ENCODE results near the gene RAPGEF4. TPM values are rescaled to one million over a fixed set of nuclear protein-coding genes. Genes with fewer than 3 reads are reported as not detected.
"Not testable (repeated sequence)": the region's sequence is repeated elsewhere in the genome, so short reads cannot be mapped to it uniquely, and the experiment has no call there.

The RAPGEF4 gene
- total RNA-seq, 2 experiments from 2014 or later: 1.1 TPM

DNA sequence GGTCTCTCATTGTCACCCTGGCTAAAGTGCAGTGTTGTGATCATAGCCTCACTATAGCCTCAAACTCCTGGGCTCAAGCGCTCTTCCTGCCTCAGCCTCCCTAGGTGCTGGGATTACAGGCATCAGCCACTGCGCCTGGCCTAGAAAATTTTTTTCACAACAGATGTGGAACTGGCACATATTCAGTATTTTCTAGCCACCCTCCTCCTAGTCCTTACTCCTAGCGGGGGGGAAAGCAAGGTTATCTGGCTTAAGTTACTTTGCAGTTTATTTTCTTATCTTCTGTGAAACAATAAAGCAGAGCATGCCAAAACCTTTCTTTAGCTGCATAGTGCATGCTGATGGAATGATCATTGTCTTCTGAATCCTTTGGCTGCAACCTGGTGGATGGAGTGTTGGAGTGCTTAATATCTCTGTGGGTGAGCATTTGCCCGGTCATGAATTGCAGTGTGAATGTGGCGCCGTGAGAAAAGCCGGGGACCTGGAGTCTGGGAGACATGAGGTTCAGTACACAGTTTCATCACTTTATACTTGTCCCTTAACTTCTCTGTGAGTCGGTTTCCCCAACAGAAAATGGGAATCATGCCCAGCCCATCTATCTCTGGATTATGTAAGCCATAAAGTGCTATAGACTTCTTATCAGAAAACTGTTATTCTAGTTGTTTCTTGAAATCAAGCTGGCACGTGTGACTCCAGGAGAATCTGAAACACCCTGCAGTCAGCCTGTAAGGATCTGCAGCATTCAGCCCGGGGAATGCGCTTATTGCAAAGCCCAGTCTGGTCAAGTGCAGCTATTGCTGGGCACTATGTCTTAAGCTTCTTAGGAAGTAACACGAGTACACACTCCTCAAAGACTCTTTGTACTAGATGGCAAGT, 301.8 kb downstream of the RAPGEF4 start:
- H3K27ac Mint-ChIP-seq: no peak overlapping the region
- H3K36me3 Mint-ChIP-seq: no peaks in the 10 kb centered on the region
- POLR2A ChIA-PET: no interaction called here
- no peak overlapping the region for H3K4me3 Mint-ChIP-seq
- ATAC-seq (ENCODE audit: low read depth) (no peak), DNase-seq (no peak)
- no peaks in the 10 kb centered on the region for H3K9me3 Mint-ChIP-seq
- no peaks in the 10 kb centered on the region for H3K4me1 Mint-ChIP-seq
- H3K27me3 Mint-ChIP-seq: peaks cover 4% of the 10 kb centered on the region

DNA sequence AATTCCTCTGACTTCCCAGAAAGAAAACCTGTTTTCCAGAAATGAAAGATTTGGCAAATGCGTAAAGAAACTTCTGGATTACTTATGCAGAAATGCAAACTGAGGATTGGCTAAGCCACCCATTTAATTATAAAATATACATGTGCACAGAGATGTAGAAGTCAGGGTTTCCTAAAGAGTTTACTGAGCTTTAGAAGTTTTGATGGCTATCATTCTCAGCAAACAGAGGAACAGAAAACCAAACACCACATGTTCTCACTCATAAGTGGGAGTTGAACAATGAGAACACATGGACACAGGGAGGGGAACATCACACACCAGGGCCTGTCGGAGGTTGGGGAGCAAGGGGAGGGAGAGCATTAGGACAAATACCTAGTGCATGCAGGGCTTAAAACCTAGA, 302.6 kb downstream of the RAPGEF4 start:
- H3K4me1 Mint-ChIP-seq; POLR2A ChIA-PET; H3K4me3 Mint-ChIP-seq; H3K27ac Mint-ChIP-seq; ATAC-seq (ENCODE audit: low read depth); H3K9me3 Mint-ChIP-seq; H3K27me3 Mint-ChIP-seq; DNase-seq; H3K36me3 Mint-ChIP-seq: not testable (repeated sequence)

DNA sequence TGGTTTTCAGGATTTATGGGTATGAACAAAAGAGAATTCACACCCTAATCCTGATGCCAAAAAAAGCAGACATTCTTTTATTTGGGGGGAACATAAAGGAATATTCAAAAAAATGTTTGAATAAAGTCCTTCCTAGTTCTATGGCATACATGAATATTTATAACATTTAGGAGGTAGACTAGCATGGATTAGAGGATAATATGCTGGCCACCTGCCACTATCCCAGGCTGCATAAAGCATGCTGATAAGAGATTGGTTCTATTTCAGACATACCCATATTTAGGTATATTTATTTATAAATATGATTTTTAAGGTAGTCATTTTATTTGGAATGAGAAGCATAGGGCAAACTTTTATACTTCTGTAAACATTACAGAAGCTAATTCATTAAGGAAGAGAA, 305.1 kb downstream of the RAPGEF4 start:
- H3K4me1 Mint-ChIP-seq: no peaks in the 10 kb centered on the region
- ATAC-seq (ENCODE audit: low read depth) (no peak), DNase-seq (no peak)
- POLR2A ChIA-PET: no interaction called here
- H3K9me3 Mint-ChIP-seq: no peaks in the 10 kb centered on the region
- H3K36me3 Mint-ChIP-seq: no peaks in the 10 kb centered on the region
- peaks cover 2% of the 10 kb centered on the region for H3K27me3 Mint-ChIP-seq
- no peak overlapping the region for H3K27ac Mint-ChIP-seq
- H3K4me3 Mint-ChIP-seq: no peak overlapping the region

DNA sequence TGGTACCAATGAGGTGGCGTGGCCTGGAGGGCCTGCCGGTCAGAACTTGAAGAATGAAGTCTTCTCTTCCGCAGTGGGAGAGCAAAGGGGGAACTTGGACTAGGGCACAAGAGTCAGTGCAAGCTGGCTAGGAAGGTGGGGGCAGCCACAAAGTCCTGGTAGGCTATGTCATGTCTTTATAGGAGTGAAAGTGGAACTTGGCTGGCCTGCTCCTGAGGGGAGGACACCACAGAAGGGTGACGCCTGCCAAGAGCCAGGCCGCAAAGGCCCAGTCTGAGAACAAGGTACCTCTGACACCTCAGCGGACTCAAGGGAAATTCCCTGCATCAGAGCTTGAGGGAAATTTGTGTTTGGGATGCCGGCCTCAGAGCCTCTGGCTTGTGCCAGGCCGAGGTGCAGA, 307.8 kb downstream of the RAPGEF4 start:
- H3K4me3 Mint-ChIP-seq: no peak overlapping the region
- H3K27ac Mint-ChIP-seq: no peak overlapping the region
- ATAC-seq (ENCODE audit: low read depth): no peak
- no peak for DNase-seq
- POLR2A ChIA-PET: no interaction called here
- peaks cover 4% of the 10 kb centered on the region for H3K27me3 Mint-ChIP-seq
- H3K4me1 Mint-ChIP-seq: no peaks in the 10 kb centered on the region
- H3K9me3 Mint-ChIP-seq: no peaks in the 10 kb centered on the region
- H3K36me3 Mint-ChIP-seq: no peaks in the 10 kb centered on the region

DNA sequence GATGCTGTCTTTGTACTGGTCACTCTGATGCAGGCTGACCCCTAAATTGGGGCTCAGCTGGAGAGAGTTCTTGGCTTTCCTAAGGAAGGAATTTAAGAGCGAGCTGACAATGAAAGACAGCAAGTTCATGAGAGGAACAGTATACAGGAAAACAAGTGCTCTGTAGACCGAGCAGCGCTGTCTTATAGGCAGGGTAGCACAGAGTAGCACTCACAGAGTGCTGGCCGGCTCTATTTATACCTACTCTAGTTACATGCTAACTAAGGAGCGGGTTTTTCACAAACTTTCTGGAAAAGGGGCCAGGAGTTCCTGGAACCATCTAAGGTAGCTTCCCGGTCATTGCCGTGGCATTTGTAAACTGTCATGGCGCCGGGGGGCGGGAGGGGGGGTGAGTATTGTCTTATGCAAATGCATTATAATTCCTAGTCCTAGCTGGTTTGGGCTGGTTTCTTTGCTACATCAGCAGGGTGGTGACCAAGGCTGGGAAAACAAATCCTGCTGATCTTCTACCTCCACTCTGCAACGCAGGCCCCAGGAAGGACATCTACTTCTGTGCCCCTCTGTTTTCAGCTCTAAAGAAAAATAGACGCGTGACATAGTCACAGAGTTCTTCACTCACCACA, 308.4 kb downstream of the RAPGEF4 start:
- H3K36me3 Mint-ChIP-seq: no peaks in the 10 kb centered on the region
- DNase-seq (no peak), ATAC-seq (ENCODE audit: low read depth) (no peak)
- no peak overlapping the region for H3K4me3 Mint-ChIP-seq
- H3K4me1 Mint-ChIP-seq: no peaks in the 10 kb centered on the region
- POLR2A ChIA-PET: no interaction called here
- H3K9me3 Mint-ChIP-seq: no peaks in the 10 kb centered on the region
- H3K27me3 Mint-ChIP-seq: peaks cover 4% of the 10 kb centered on the region
- no peak overlapping the region for H3K27ac Mint-ChIP-seq

DNA sequence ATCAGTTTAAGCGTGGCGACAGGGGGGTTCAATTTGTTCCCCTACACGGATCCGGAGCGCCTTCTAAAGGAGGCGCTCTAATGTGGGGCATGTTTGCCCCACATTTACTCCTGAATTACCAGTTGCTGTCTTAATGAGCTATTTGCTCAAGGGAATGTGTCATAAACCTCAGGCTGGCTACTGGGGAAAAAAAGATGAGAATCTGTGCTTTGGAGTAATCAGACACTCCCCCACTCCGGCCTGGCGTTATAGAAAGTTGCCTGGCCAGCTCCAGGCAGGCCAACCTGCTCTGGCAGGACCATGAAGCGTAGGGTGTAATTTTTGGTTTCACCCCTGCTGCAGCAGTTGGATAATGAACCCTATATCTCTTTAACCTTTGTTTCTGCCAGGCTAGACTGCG, 309.0 kb downstream of the RAPGEF4 start:
- POLR2A ChIA-PET: no interaction called here
- no peak overlapping the region for H3K27ac Mint-ChIP-seq

DNA sequence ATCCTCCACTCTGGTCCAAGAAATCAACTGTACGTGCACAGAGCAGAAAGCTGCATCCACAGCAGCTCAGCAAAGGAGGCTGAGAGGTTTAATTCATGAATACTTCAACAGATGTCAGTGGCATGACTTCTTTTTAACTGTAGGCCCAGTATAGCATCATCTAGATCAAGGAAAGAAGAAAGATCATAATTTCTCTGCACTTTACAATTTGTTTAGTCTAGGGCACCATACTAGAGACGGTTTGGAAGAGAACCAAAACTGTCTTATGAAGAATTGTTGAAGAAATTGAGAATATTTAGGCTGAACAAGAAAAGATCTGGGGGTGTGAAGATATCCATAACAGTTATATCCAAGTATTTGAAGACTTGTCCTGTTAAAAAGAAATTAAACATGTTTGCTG, 309.5 kb downstream of the RAPGEF4 start:
- no peaks in the 10 kb centered on the region for H3K36me3 Mint-ChIP-seq
- no peak overlapping the region for H3K4me3 Mint-ChIP-seq
- ATAC-seq (ENCODE audit: low read depth): no peak
- peaks cover 1% of the 10 kb centered on the region for H3K4me1 Mint-ChIP-seq
- H3K27me3 Mint-ChIP-seq: peaks cover 3% of the 10 kb centered on the region
- no peak for DNase-seq
- H3K27ac Mint-ChIP-seq: no peak overlapping the region
- POLR2A ChIA-PET: no interaction called here
- no peaks in the 10 kb centered on the region for H3K9me3 Mint-ChIP-seq

More for the DNA sequence above, 309.0 kb downstream of the RAPGEF4 start:
- DNase-seq: no peak
- H3K4me3 Mint-ChIP-seq: no peak overlapping the region
- no peaks in the 10 kb centered on the region for H3K36me3 Mint-ChIP-seq
- H3K27me3 Mint-ChIP-seq: peaks cover 4% of the 10 kb centered on the region
- no peak for ATAC-seq (ENCODE audit: low read depth)
- no peaks in the 10 kb centered on the region for H3K9me3 Mint-ChIP-seq
- peaks cover 1% of the 10 kb centered on the region for H3K4me1 Mint-ChIP-seq

DNA sequence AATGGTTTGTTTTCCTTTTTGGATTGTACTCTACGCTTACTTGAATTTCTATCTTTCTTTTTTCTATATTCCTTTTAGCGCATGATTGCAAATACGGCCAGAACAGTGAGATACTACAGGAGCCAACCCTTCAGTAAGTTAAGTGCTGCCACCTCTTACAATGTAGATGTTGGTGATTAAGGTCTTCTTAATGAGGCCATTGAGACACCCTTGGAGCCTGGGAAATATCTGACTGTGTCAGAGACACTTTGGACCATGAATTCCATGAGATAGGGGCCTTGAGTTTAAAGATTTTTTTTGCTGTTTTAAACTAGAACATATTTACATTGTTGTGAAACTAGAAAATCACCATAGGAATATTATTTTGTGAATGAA, 312.9 kb downstream of the RAPGEF4 start:
- no peaks in the 10 kb centered on the region for H3K36me3 Mint-ChIP-seq
- H3K4me3 Mint-ChIP-seq: no peak overlapping the region
- POLR2A ChIA-PET: no interaction called here
- H3K27ac Mint-ChIP-seq: no peak overlapping the region
- peaks cover 5% of the 10 kb centered on the region for H3K27me3 Mint-ChIP-seq
- ATAC-seq (ENCODE audit: low read depth) (no peak), DNase-seq (no peak)
- H3K4me1 Mint-ChIP-seq: peaks cover 1% of the 10 kb centered on the region
- no peaks in the 10 kb centered on the region for H3K9me3 Mint-ChIP-seq

DNA sequence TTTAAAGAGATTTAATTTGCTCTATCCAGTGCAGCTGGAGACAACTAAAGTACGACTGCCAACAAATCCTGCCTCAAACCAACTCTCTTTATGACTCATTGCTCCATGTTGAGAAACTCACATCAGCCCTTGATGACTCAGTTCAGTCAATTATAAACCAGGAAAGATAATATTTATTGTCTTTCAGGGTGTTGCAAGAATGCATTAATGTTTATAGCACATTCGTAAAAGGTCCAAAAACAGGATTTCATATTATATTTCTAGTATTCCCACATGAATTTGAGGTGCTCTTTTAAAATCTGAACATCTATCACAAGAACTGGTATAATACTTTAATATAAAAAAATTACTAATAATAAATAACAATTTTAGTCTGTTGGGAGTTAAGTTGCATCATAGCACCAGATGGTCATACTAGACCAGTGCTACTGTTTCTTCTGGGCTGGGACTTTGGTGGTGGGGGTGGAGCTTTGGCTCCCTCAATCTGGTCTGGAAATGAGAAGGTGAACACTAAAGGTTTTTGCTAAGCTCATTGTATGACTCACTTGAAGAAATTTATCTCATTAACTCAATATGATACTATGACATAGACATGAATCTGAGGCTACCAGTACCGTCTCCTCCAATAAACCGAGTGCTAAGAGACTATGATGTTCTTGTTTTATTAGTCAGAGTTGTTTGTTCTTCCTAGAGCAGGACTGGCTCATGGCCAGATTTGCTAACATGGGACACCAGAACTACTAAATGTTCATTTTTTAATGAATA, 313.4 kb downstream of the RAPGEF4 start:
- H3K4me1 Mint-ChIP-seq: peaks cover 1% of the 10 kb centered on the region
- peaks cover 5% of the 10 kb centered on the region for H3K27me3 Mint-ChIP-seq
- no peaks in the 10 kb centered on the region for H3K36me3 Mint-ChIP-seq
- no peaks in the 10 kb centered on the region for H3K9me3 Mint-ChIP-seq
- H3K4me3 Mint-ChIP-seq: no peak overlapping the region
- DNase-seq (no peak), ATAC-seq (ENCODE audit: low read depth) (no peak)
- POLR2A ChIA-PET: no interaction called here
- H3K27ac Mint-ChIP-seq: no peak overlapping the region

DNA sequence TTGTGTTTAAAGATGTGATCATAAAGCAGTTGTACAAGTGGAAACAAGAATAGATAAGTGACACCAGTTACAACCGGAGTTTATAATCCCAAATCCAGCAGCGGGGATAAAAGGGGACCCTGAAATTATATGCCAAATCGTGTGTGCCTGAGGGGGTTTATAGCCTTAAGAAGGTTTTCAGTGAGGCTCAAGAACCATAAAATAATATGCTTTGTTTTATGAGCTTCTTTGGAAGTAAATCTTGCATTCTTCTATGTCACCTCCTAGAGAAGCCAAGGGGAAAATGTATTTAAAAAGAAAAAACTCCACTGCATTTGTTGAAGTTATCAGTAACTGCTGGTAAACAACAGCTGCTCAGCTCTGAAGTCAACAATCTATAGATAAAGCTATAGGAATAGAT, 314.2 kb downstream of the RAPGEF4 start:
- POLR2A ChIA-PET: no interaction called here
- no peak overlapping the region for H3K27ac Mint-ChIP-seq
- no peak overlapping the region for H3K4me3 Mint-ChIP-seq
- H3K36me3 Mint-ChIP-seq: no peaks in the 10 kb centered on the region
- H3K9me3 Mint-ChIP-seq: no peaks in the 10 kb centered on the region
- no peak for DNase-seq
- H3K4me1 Mint-ChIP-seq: peaks cover 1% of the 10 kb centered on the region
- peaks cover 5% of the 10 kb centered on the region for H3K27me3 Mint-ChIP-seq
- ATAC-seq (ENCODE audit: low read depth): no peak

DNA sequence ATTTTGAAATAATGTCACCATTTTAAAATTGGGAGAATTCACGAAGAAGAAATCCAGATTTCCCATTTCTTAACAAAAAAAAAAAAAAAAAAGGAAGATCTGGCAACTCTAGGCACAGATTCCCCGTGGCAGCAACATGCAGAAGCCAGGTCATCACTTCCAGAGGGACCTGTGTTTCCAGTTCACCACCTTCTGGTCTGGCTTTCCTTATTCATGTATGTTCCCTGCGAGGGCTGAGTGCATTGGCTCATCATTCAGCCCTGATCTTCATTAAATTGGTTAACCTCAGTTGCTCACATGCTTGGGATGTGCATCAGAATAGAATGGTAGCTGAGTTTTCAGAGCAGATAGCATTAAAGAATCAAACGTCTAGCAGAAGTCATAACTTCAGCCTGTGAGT, 315.0 kb downstream of the RAPGEF4 start:
- H3K27ac Mint-ChIP-seq: no peak overlapping the region
- H3K4me1 Mint-ChIP-seq: peaks cover 1% of the 10 kb centered on the region

DNA sequence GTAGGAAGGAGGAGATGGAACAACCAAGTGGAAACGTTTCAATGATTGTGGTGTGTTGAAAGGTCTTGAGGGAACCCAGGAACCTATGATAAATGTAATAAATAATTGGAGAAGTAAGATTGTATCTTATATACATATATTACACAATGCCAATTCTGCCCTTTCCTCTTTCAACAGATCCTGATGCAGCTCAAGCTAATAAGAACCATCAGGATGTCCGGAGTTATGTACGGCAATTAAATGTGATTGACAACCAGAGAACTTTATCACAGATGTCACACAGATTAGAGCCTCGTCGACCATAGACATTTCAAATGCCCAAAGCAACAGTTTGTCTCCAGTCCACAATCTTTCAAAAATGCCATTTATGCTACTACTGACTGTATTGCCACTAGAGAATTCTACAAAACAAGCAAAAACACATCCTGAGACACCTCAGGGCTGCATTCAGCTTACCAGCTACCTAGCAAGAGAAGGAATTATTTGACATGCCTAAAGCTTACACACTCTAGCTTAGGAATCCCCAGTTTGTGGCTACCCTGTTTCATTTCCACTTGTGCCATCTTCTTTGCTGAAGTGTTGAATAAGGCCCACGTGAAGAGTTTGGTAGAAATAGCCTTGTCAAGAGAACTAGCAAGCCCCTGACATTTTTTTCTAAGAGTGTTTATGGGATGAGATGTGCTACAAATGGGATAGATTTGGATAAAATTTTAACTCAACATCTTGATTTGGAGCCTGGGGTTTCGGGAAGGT, 316.0 kb downstream of the RAPGEF4 start:
- ATAC-seq (ENCODE audit: low read depth): no peak
- no peak for DNase-seq
- POLR2A ChIA-PET: no interaction called here
- no peaks in the 10 kb centered on the region for H3K9me3 Mint-ChIP-seq
- peaks cover 1% of the 10 kb centered on the region for H3K4me1 Mint-ChIP-seq
- peaks cover 11% of the 10 kb centered on the region for H3K27me3 Mint-ChIP-seq
- no peak overlapping the region for H3K27ac Mint-ChIP-seq
- H3K4me3 Mint-ChIP-seq: no peak overlapping the region
- H3K36me3 Mint-ChIP-seq: no peaks in the 10 kb centered on the region

More for the DNA sequence above, 315.0 kb downstream of the RAPGEF4 start:
- Mint-ChIP-seq H3K4me3 (no peak overlapping the region), H3K36me3 (no peaks in the 10 kb centered on the region), H3K9me3 (no peaks in the 10 kb centered on the region), H3K27me3 (peaks cover 9% of the 10 kb centered on the region)
- ATAC-seq (ENCODE audit: low read depth) (no peak), DNase-seq (no peak)
- POLR2A ChIA-PET: no interaction called here

DNA sequence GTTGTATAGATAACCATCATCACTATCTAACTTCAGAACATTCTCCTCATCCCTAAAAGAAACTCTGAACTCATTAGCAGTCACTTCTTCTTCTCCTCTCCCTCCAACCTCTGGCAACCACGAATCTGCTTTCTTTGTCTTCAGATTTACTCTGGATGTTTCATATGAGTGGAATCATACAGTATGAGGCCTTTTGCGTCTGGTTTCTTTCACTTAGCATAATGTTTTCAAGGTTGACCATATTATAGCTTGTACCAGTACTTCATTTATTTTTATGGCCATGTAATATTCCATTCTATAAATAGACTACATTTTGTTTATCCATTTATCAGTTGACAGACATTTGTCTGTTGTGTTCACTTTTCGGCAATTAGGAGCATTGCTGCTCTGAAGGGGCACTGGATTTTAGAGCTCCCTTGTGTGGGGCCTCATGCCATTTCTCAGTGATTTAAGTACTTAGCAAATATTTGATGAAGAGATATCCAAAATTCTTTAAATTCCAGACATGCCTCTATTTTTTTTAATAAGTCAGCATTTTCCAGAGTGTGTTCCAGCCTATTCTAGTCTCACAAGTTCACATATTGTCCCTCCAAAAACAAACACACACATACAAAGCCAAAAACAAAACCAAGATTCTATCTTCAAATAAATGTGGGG, 317.5 kb downstream of the RAPGEF4 start:
- Mint-ChIP-seq H3K36me3 (no peaks in the 10 kb centered on the region), H3K27ac (no peak overlapping the region), H3K9me3 (no peaks in the 10 kb centered on the region), H3K27me3 (peaks cover 15% of the 10 kb centered on the region), H3K4me1 (peaks cover 1% of the 10 kb centered on the region), H3K4me3 (no peak overlapping the region)
- DNase-seq (no peak), ATAC-seq (ENCODE audit: low read depth) (no peak)
- POLR2A ChIA-PET: no interaction called here

Measured in activated naive CD8-positive, alpha-beta T cell treated with anti-CD3 and anti-CD28 coated beads, Interleukin-2, amount 10 ng/mL, durations not matched to agents 7 days and 5 days (primary cell).